Measurements from ENCODE around the gene MYOM1. TPM values are rescaled to one million over a fixed set of nuclear protein-coding genes. Genes with fewer than 3 reads are reported as not detected.

MYOM1 gene
- total RNA-seq, 1 donor, result 0.86 TPM

GRCh38 chr18:3245853-3246634 lies 26.3 kb upstream of the MYOM1 start:
- TF ChIP-seq, protein P1, sequence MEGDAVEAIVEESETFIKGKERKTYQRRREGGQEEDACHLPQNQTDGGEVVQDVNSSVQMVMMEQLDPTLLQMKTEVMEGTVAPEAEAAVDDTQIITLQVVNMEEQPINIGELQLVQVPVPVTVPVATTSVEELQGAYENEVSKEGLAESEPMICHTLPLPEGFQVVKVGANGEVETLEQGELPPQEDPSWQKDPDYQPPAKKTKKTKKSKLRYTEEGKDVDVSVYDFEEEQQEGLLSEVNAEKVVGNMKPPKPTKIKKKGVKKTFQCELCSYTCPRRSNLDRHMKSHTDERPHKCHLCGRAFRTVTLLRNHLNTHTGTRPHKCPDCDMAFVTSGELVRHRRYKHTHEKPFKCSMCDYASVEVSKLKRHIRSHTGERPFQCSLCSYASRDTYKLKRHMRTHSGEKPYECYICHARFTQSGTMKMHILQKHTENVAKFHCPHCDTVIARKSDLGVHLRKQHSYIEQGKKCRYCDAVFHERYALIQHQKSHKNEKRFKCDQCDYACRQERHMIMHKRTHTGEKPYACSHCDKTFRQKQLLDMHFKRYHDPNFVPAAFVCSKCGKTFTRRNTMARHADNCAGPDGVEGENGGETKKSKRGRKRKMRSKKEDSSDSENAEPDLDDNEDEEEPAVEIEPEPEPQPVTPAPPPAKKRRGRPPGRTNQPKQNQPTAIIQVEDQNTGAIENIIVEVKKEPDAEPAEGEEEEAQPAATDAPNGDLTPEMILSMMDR (IDR thresholded peaks at IDR 0.05; ENCODE audit: insufficient read depth, low read depth, low read length), result peak; percentile 93
- DNase-seq (ENCODE audit: low read depth), result peak; percentile 87
- peak overlapping the region; percentile 93 for H3K4me3 ChIP-seq (ENCODE audit: low read depth, low read length)

- H3K4me3 ChIP-seq (ENCODE audit: low read depth, low read length), result no peak overlapping the region
- TF ChIP-seq, protein P1 (IDR thresholded peaks at IDR 0.05; ENCODE audit: insufficient read depth, low read depth, low read length), result no peak
- DNase-seq (ENCODE audit: low read depth), result no peak
Observed at GRCh38 chr18:3245185-3245564, 25.4 kb upstream of the MYOM1 start.

- TF ChIP-seq, protein P1 (IDR thresholded peaks at IDR 0.05; ENCODE audit: insufficient read depth, low read depth, low read length), result peak; percentile 11
- DNase-seq (ENCODE audit: low read depth), result no peak
- H3K4me3 ChIP-seq (ENCODE audit: low read depth, low read length), result no peak overlapping the region
Observed at GRCh38 chr18:3238742-3239141, 19.0 kb upstream of the MYOM1 start.

GRCh38 chr18:3236470-3236869 lies 16.7 kb upstream of the MYOM1 start:
- no peak for DNase-seq (ENCODE audit: low read depth)
- no peak overlapping the region for H3K4me3 ChIP-seq (ENCODE audit: low read depth, low read length)
- TF ChIP-seq, protein P1 (IDR thresholded peaks at IDR 0.05; ENCODE audit: insufficient read depth, low read depth, low read length), result no peak

DNA sequence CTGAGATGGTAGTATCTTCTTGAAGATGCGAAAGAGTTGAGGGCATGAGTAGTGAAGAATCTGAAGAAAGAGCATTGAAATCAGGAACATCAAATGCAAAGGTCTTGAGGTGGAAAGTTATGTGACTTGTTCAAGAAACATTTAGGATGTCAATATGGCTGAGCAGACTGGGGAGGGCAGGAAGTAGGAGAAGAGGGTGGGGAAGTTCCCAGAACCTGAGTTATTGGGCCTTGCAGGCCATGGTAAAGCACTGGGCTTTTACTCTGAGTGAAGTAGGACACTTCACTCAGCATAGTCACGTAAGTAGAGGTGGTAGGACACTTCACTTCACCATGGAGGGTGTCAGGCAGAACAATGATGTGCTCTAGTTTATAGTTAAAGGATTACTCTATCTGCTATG lies 16.1 kb upstream of the MYOM1 start:
- TF ChIP-seq, protein P1 (IDR thresholded peaks at IDR 0.05; ENCODE audit: insufficient read depth, low read depth, low read length), result no peak
- DNase-seq (ENCODE audit: low read depth), result no peak

DNA sequence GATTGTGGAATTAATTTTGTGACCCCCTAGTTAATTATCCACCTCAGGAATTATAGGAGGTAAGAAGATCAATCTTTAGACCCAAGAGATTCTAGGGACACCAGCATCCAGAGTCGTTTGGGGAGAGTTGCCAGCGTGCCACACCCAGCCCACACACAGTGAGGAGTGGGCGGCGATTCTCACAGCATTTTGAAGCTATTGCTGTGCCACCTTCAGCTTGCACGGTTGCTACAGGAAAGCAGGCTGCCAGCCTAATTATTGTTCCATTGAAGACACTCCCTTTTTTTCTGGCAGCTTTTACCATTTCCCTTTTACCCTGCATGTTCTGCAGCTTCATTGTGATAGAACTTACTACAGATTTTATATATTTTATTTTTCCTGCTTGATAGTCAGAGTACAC lies 14.7 kb upstream of the MYOM1 start:
- DNase-seq (ENCODE audit: low read depth), result no peak
- H3K4me3 ChIP-seq (ENCODE audit: low read depth, low read length), result no peak overlapping the region
- TF ChIP-seq, protein P1 (IDR thresholded peaks at IDR 0.05; ENCODE audit: insufficient read depth, low read depth, low read length), result no peak

More for the DNA sequence above, 16.1 kb upstream of the MYOM1 start:
- H3K4me3 ChIP-seq (ENCODE audit: low read depth, low read length), result no peak overlapping the region

Data from fibroblast of villous mesenchyme (primary cell).